Right cardiac atrium (tissue), 5 donors: ENCODE measurements around the gene CAMK2N2. TPM values are rescaled to one million over a fixed set of nuclear protein-coding genes. Genes with fewer than 3 reads are reported as not detected.

Source experiments
- ATAC-seq, 2 donors: fragments of 200-7000 bp; cut with Tn5 transposase; one replicate each; pipeline versions ENCODE4 v1.8.0 to v1.9.1; 2020; ENCODE audit warnings: moderate library complexity in 2 of 2, mild to moderate bottlenecking in 1 of 2
- DNase-seq, 3 donors: peaks; one replicate each; pipeline ENCODE4 v3.0.0-alpha.2; 2020
- H3K27ac ChIP-seq: one replicate; pipeline ENCODE4 v1.5.1; 2013; ENCODE audit warnings: mild to moderate bottlenecking, low read length, control low read depth, moderate library complexity
- H3K27me3 ChIP-seq: one replicate; pipeline ENCODE4 v1.6.1; 2013; ENCODE audit not compliant: control insufficient read depth, insufficient read depth
- H3K4me1 ChIP-seq: one replicate; pipeline ENCODE4 v1.6.1; 2013; ENCODE audit warnings: low read length; ENCODE audit not compliant: control insufficient read depth, insufficient read depth
- H3K4me3 ChIP-seq: one replicate; pipeline ENCODE4 v1.5.1; 2013; ENCODE audit warnings: low read length, control low read depth
- H3K9me3 ChIP-seq: one replicate; pipeline ENCODE4 v1.6.1; 2013; ENCODE audit warnings: low read length; ENCODE audit not compliant: control insufficient read depth
- WGBS: extraction: QIAGEN DNeasy Blood & Tissue Kit; methylation state at CpG from one replicate; pipeline ENCODE4 v1.1.7; 2013; 5-methylcytosine and 5-hydroxymethylcytosine counted together
- intact Hi-C, 4 donors: fragments of 100-400 bp; cut with DNase I; formaldehyde crosslinking; loops; one replicate each; pipeline versions ENCODE4 v1.11.0 to v1.14.0; 2022 to 2023
- polyA plus RNA-seq: library from polyadenylated mRNA; stranded (reverse); fragments of 200-250 nt; gene quantifications from one replicate; pipeline ENCODE4 v1.2.3, GENCODE V29; 2013
- total RNA-seq, 4 donors: library from RNA; stranded (reverse); fragmentation: NEBNext Ultra II Directional; extraction: Animal tissue kit (Norgen Biotek cat#: 25700); gene quantifications; one replicate each; pipeline ENCODE4 v1.2.1, GENCODE V29; 2021
- donor health status: healthy with polysubstance abuse.
- donor health status: DM: no; HTN: yes; CAD: no.
- donor health status: DM: no; HTN: no; CAD: no.
- donor health status: DM: no; HTN: yes; CAD: no; lungs with severe emphysema.
- donor health status: DM: yes; HTN: yes; CAD: no.

Gene CAMK2N2
- total and polyA plus RNA-seq, 5 donors: 0.07 to 0.50 TPM; not detected in 3

DNA sequence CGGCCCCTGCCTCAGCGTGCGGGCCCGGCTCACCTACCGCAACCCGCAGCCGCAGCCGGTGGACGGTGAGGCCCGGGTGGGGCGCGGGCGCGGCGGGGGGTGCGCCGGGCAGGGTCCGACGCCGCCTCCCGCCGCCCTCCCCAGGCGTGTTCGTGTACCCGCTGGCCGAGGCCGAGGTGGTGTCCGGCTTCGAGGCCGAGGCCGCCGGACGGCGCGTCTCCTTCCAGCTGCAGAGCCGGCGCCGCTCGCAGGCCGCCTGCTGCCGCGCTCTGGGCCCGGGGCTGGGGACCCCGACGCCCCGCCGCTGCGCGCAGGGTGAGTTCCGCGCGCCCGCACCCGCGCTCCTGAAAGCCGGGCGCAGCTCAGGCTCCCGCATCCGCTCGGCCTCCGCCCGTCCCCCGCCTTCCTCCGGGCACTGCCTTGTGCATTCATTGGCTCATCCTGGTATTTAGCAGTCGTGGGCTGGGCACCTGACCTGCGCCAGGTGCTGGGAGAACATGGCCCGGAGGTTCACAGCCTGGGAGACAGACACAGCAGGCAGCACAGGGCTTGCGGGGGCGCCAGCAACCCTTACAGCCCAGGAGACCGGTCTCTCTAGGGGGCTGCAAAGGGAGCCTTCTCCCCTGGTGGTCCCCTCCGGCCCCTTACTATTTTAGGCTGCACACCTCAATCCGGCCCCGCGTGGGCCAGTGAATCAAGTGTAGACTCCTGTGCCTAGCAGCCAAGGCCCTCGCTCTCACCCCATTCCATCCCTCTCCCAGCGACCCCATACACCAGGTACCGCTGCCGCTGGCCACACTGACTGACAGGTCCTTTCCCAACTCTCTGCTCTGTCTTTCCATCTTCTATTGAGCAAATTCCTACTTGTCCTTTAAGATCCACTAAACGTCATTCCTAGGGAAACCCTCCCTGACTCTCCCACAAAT, 30.5 kb downstream of the CAMK2N2 start:
- DNase-seq: peak in 1 of 3 donors; percentile 38
- Histone ChIP-seq H3K4me3 (peak overlapping the region; percentile 50), H3K27me3 (no peaks in the 10 kb centered on the region), H3K27ac (no peak overlapping the region), H3K4me1 (no peaks in the 10 kb centered on the region), H3K9me3 (no peaks in the 10 kb centered on the region)
- 4% methylated on average over 79 of the region's 79 CpGs for WGBS
- intact Hi-C loops: loop anchor here in 1 of 4 donors (10.0 kb wide), 1 partner anchor 86 kb away; no protein-coding TSS in a partner anchor
- no peak for ATAC-seq

DNA sequence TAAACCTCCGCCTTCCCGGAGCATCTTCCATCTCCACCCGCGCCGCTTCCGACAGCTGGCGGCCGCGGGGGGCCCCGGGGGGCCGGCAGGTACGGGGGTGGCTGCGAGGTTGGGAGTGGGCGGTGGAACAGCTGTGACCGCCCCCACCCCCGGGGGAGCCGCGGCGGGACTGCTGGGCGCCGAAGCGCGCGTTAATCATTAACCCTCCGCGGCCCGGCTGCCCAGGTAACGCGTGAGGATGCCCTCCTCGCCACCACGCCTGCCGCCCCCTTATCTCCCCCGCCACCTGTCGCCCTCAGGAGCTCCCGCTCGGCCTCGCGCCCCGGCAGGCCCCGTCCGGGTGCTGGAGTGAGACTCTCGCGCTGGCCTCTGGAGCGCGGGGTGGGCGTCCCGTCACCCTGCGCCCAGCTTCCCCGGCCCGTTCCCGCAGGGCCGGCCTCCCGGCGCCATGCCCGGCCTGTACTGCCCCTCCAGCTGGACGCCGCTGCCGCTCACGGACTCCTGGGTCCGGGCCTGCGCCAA, 31.2 kb downstream of the CAMK2N2 start:
- ATAC-seq: no peak
- Histone ChIP-seq H3K9me3 (no peaks in the 10 kb centered on the region), H3K27ac (no peak overlapping the region), H3K4me3 (peak overlapping the region; percentile 50), H3K4me1 (no peaks in the 10 kb centered on the region), H3K27me3 (no peaks in the 10 kb centered on the region)
- no peak for DNase-seq
- intact Hi-C loops: loop anchor here in 1 of 4 donors (10.0 kb wide), 1 partner anchor 85 kb away; no protein-coding TSS in a partner anchor
- under 1% methylated on average over 61 of the region's 61 CpGs for WGBS

DNA sequence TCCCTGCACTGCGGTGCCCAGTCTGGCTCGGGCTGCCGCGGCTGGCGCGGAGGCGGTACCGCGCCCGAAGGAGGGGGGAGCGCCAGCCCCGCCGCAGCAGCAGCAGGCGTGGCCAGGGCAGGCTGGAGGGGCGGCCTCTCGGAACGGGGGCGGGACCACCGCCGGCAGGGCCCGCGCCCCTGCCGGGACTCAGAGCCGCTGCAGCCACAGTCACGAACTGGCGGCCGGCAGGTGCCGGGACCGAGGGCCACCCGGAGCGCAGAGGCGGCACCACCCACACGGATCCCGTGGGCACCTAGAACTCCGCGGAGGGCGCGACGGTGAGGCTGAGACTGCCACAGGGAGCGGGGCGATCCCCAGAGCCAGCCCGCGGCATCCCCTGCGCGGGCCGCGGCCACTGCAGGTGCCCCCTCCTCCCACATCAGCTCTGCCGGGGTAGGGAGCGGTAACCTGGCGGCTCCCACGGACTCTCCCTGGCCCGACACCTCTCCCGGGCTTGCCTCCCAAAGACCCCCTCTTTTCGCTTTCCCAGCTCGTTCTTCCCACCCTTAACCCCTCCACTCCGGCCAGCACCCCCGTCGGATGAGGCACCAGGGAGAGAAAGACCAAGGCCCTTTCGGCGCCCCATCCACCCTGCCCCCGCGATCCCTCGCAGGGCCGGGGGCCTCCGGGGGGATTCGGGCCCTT, 31.8 kb downstream of the CAMK2N2 start, which contains the start of gene VWA5B2:
Gene VWA5B2, plus strand, starts transcription at position 192 of the 687 bp plus-strand sequence. CDS start 944 bp downstream, outside the sequence.
- H3K9me3 ChIP-seq: no peaks in the 10 kb centered on the region
- ATAC-seq (peak; percentile 94 to 96), DNase-seq (peak; percentile 70 to 87 (median 86))
- H3K4me1 ChIP-seq: no peaks in the 10 kb centered on the region
- intact Hi-C loops: loop anchor here in 2 of 4 donors (5.0 to 10.0 kb wide), 3 partner anchors 58 to 85 kb away; partner anchors contain the start of gene PSMD2 (in 1 of the 2)
- peak within 1 kb of the TSS; percentile 50 for H3K4me3 ChIP-seq
- H3K27me3 ChIP-seq: no peaks in the 10 kb centered on the region
- H3K27ac ChIP-seq: no peak within 1 kb of the TSS
- under 1% methylated on average over 66 of the region's 66 CpGs for WGBS

DNA sequence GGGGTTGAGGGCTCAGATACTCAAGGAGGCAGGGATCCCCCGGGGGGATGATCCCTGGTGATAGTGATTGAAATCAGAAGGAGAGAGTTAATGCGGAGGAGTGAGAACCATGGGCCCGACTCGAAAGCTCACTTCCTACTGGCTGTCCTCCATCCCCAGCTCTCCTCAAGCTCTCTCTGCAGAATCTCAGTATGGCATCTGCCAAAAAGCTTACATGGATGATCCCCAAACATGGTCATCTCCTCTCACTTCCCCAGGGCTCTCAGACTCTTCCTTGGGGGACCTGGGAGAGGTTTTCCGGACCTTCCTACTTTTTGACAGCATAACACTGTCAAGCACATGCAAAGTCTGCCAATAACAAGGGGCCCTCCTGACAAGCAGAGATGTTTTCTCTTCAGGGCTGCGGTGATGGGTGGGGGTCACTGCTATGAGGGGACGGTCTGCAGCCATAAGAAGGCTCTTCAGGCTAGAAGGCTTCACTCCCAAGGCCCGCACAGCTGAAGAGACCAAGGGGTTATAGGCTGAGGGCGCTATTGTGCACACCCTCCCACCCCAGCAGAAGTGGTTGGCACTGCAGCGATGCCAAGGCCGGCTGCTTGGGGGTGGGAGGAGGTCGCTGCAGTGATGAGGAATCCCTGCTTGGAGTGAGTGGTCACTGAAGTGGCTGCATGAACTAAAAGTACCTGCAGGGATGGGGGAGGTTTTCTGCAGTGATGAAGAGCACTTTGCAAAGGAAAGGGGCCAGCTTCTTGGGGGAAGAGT, 32.8 kb downstream of the CAMK2N2 start:
- Histone ChIP-seq H3K4me1 (no peaks in the 10 kb centered on the region), H3K9me3 (no peaks in the 10 kb centered on the region), H3K27ac (no peak overlapping the region), H3K4me3 (no peak overlapping the region), H3K27me3 (no peaks in the 10 kb centered on the region)
- intact Hi-C loops: loop anchor here in 2 of 4 donors (5.0 to 10.0 kb wide), 2 partner anchors 59 to 66 kb away; partner anchors contain the start of gene PSMD2 (in 1 of the 2)
- DNase-seq (no peak), ATAC-seq (no peak)
- WGBS: 32% methylated on average over 12 of the region's 12 CpGs

DNA sequence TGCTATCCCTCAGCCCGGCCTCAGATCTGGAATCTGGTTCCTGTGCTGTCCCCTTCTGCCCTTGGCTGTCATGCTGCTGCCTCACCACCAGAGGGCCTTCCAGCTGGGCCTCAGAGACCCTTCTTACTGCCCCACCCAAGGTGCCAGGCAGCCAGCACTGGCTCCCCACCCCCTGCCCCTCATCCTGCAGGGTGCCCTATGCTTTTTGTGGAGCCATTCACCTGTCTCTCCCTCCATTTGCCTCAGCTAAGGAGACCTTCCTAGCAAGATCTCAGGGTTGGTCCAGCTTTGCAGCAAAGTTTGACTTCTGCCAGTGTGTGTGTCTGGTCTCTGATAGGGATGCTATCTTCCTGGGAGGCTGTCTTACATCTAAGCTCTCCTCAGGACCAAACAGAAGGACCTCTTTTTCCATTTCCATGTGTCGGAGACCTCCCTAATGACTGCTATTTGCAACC, 33.8 kb downstream of the CAMK2N2 start:
- WGBS: 54% methylated on average over 2 of the region's 2 CpGs
- H3K4me1 ChIP-seq: no peaks in the 10 kb centered on the region
- ATAC-seq (no peak), DNase-seq (no peak)
- intact Hi-C loops: loop anchor here in 2 of 4 donors (5.0 to 10.0 kb wide), 2 partner anchors 60 to 67 kb away; partner anchors contain the start of gene PSMD2 (in 1 of the 2)
- no peak overlapping the region for H3K27ac ChIP-seq
- H3K4me3 ChIP-seq: no peak overlapping the region
- H3K9me3 ChIP-seq: no peaks in the 10 kb centered on the region
- H3K27me3 ChIP-seq: no peaks in the 10 kb centered on the region

DNA sequence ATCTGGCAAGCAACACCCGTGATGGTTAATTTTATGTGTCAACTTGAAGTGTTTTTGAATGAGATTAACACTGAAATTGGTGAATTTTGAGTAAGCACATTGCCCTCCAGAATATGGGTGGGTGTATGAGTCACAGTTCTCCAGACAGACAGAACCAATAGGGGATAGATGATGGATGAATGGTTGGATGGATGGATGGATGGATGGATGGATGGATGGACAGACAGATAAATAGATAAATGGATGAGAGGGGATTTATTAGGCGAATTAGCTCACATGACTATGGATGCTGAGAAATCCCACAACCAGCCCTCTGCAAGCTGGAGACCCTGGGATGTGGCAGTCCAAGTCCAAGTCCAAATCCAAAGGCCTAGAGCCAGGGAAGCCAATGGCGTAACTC, 37.4 kb downstream of the CAMK2N2 start:
- H3K27ac ChIP-seq: no peak overlapping the region
- DNase-seq: no peak
- no peak for ATAC-seq
- no peaks in the 10 kb centered on the region for H3K4me1 ChIP-seq
- no peaks in the 10 kb centered on the region for H3K27me3 ChIP-seq
- H3K9me3 ChIP-seq: no peaks in the 10 kb centered on the region
- intact Hi-C loops: loop anchor here in 1 of 4 donors (10.0 kb wide), 1 partner anchor 71 kb away; the partner anchor contains the start of gene PSMD2
- no peak overlapping the region for H3K4me3 ChIP-seq
- WGBS: 77% methylated on average over 3 of the region's 3 CpGs

DNA sequence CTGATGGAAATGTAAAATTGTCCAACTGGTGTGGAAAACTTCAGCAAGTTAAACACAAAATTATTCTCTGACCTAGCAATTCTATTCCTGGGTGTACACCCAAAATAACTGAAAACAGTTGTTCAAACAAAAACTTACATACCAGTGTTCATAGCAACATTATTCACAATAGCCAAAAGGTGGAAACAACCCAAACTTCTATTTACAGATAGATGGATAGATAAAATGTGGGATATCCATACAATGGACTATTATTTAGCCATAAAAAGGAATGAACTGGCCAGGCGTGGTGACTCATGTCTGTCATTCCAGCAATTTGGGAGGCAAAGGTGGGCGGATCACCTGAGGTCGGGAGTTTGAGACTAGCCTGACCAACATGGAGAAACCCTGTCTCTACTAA, 38.8 kb downstream of the CAMK2N2 start:
- Histone ChIP-seq H3K9me3 (no peaks in the 10 kb centered on the region), H3K27me3 (no peaks in the 10 kb centered on the region), H3K4me3 (no peak overlapping the region), H3K27ac (no peak overlapping the region), H3K4me1 (no peaks in the 10 kb centered on the region)
- 84% methylated on average over 3 of the region's 3 CpGs for WGBS
- intact Hi-C loops: loop anchor here in 1 of 4 donors (10.0 kb wide), 1 partner anchor 72 kb away; the partner anchor contains the start of gene PSMD2
- no peak for DNase-seq
- ATAC-seq: no peak

DNA sequence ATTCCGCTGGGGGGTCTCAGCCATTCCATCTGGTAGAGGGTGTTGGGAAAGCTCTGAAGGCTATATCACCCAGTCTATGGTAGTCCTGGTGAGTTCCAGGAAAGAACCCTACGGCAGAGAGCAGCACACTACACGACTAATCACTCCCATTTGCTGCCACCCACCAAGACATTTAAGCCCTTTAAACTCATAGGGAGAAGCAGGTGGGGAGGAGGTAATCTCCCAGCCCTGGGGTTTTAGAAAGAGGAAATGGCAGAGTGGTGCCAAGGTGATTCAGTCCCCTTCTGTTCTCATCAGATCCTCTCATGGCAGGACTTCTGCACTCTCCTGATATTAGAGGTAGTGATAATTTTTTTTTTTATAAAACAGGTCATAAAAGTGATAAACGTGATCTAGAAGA, 42.5 kb downstream of the CAMK2N2 start:
- H3K4me1 ChIP-seq: no peaks in the 10 kb centered on the region
- WGBS: 49% methylated on average over 4 of the region's 4 CpGs
- H3K9me3 ChIP-seq: no peaks in the 10 kb centered on the region
- H3K27me3 ChIP-seq: no peaks in the 10 kb centered on the region
- no peak overlapping the region for H3K27ac ChIP-seq
- no peak overlapping the region for H3K4me3 ChIP-seq
- intact Hi-C loops: no loop called here
- ATAC-seq: no peak
- DNase-seq: no peak

DNA sequence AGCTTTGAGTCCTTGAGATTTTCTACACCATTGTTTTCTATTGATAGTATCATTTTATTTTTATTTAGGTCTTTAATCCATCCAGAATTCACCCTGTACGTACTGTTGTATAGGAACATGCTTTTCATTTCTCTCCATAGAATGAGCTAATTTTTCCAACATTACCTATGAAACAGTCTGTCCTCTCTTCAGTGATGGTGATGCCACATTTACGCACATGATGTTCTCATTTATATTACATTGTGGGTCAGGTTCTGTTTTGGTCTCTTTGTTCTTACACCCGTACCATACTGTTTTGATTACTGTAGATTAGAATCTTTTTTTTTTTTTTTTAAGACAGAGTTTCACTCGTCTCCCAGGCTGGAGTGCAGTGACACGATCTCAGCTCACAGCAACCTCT, 49.6 kb downstream of the CAMK2N2 start:
- H3K27ac ChIP-seq: no peak overlapping the region
- 73% methylated on average over 5 of the region's 5 CpGs for WGBS
- H3K9me3 ChIP-seq: no peaks in the 10 kb centered on the region
- H3K4me3 ChIP-seq: no peak overlapping the region
- no peaks in the 10 kb centered on the region for H3K4me1 ChIP-seq
- ATAC-seq (no peak), DNase-seq (no peak)
- intact Hi-C loops: no loop called here
- no peaks in the 10 kb centered on the region for H3K27me3 ChIP-seq

DNA sequence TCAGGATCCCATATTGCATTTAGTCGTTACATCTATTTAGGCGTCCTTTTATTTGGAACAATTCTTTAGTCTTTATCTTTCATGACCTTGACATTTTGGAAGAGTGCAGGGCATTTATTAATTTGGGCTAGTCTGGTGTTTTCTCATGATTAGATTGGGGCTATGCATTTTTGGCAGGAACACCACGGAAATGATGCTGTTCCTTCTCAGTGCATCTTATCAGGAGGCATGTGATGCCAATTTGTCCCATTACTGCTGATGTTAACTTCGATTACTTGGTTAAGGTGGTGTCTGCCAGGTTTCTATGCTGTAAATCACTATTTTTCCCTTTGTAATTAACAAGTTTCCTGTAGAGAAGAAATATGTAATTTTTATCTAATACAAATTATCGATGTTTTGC, 50.1 kb downstream of the CAMK2N2 start:
- DNase-seq: no peak
- intact Hi-C loops: no loop called here
- no peak overlapping the region for H3K4me3 ChIP-seq
- no peaks in the 10 kb centered on the region for H3K27me3 ChIP-seq
- no peak overlapping the region for H3K27ac ChIP-seq
- no peaks in the 10 kb centered on the region for H3K4me1 ChIP-seq
- no peak for ATAC-seq
- no peaks in the 10 kb centered on the region for H3K9me3 ChIP-seq
- WGBS: 54% methylated on average over 5 of the region's 5 CpGs
